ENCODE measurements around the gene PLEKHM1.
"Not testable (repeated sequence)": the region's sequence is repeated elsewhere in the genome, so short reads cannot be mapped to it uniquely, and the experiment has no call there.

GRCh38 chr17:45472249-45472648 lies 18.3 kb downstream of the PLEKHM1 start:
- TF ChIP-seq POLR2A (IDR thresholded peaks at IDR 0.05; ENCODE audit: low read length); GATA1 (IDR thresholded peaks at IDR 0.05; ENCODE audit: low read depth, low read length): not testable (repeated sequence)
